HEK293 (cell line): ENCODE data around the gene ZNF681.

Source experiments
- CTCF ChIA-PET: fragments of 350-600 bp; formaldehyde crosslinking; extraction: SDS; loops from one replicate; lab custom pipeline; 2021; ENCODE audit warnings: antibody characterized with exemption; lab: Yijun Ruan, JAX
- POLR2A ChIA-PET: fragments of 300-600 bp; formaldehyde crosslinking; extraction: SDS; loops from one replicate; lab custom pipeline; 2020; ENCODE audit warnings: antibody characterized with exemption, inconsistent platforms; lab: Yijun Ruan, JAX
- H3K27ac ChIP-seq: fragments of 200-500 bp; sonication (Bioruptor generic); 2 replicates; pipeline ENCODE4 v1.5.1; 2014; ENCODE audit warnings: low read depth, low read length, control low read depth, inconsistent platforms; ENCODE audit errors: extremely low read depth
- H3K36me3 ChIP-seq, 2 experiments: fragments of 200-500 bp in 1 of 2; sonication (Bioruptor generic) in 1 of 2; 1 replicate in 1 of 2; 2 replicates in 1 of 2; pipeline ENCODE4 v1.5.1; 2014 to 2017; ENCODE audit warnings: inconsistent platforms in 2 of 2, low read length in 2 of 2; ENCODE audit not compliant: control insufficient read depth in 2 of 2, insufficient read depth in 1 of 2
- H3K4me1 ChIP-seq: fragments of 200-500 bp; sonication (Bioruptor generic); 2 replicates; pipeline ENCODE4 v1.5.1; 2014; ENCODE audit warnings: mild to moderate bottlenecking, low read length, inconsistent platforms; ENCODE audit not compliant: control insufficient read depth, insufficient read depth
- H3K4me3 ChIP-seq: 2 replicates; pipeline ENCODE4 v1.5.1; 2011; ENCODE audit warnings: low read depth, mild to moderate bottlenecking, control low read depth, low read length, moderate library complexity
- H3K9me3 ChIP-seq: fragments of 200-500 bp; sonication (Bioruptor generic); 2 replicates; pipeline ENCODE4 v1.5.1; 2014; ENCODE audit warnings: low read depth, low read length, inconsistent platforms; ENCODE audit not compliant: control insufficient read depth, insufficient read depth
- EGR2 ChIP-seq: fragments of 450-650 bp; formaldehyde crosslinking; IDR thresholded peaks from 2 replicates; pipeline ENCODE4 v1.5.1; 2016; ENCODE audit warnings: low read depth, missing biosample characterization, missing genetic modification characterization
- GLI2 ChIP-seq: fragments of 450-650 bp; formaldehyde crosslinking; IDR thresholded peaks from 2 replicates; pipeline ENCODE4; 2017; ENCODE audit warnings: missing biosample characterization, missing genetic modification characterization, low read depth, borderline replicate concordance
- GLI4 ChIP-seq: fragments of 450-650 bp; formaldehyde crosslinking; IDR thresholded peaks from 2 replicates; pipeline ENCODE4 v1.5.1; 2016; ENCODE audit warnings: missing biosample characterization, missing genetic modification characterization
- KLF7 ChIP-seq: fragments of 450-650 bp; formaldehyde crosslinking; IDR thresholded peaks from 2 replicates; pipeline ENCODE4 v1.5.1; 2016; ENCODE audit warnings: missing biosample characterization, missing genetic modification characterization, borderline replicate concordance
- SP7 ChIP-seq: fragments of 450-650 bp; formaldehyde crosslinking; IDR thresholded peaks from 2 replicates; pipeline ENCODE4 v1.5.1; 2016; ENCODE audit warnings: missing biosample characterization, missing genetic modification characterization
- TRIM28 ChIP-seq: IDR thresholded peaks from 2 replicates; pipeline ENCODE4 v1.6.1; 2011; ENCODE audit warnings: low read length, control low read depth, borderline replicate concordance
- ZBTB21 ChIP-seq: fragments of 450-650 bp; formaldehyde crosslinking; IDR thresholded peaks from 2 replicates; pipeline ENCODE4 v1.5.1; 2017; ENCODE audit warnings: missing biosample characterization, missing genetic modification characterization
- ZFHX2 ChIP-seq: fragments of 450-650 bp; formaldehyde crosslinking; conservative IDR thresholded peaks from 2 replicates; pipeline ENCODE4 v1.5.1; 2016; ENCODE audit warnings: missing biosample characterization, missing genetic modification characterization
- ZFP3 ChIP-seq: fragments of 450-650 bp; formaldehyde crosslinking; IDR thresholded peaks from 2 replicates; pipeline ENCODE4 v1.5.1; 2016; ENCODE audit warnings: low read depth, missing biosample characterization, missing genetic modification characterization
- ZNF114 ChIP-seq: fragments of 450-650 bp; formaldehyde crosslinking; IDR thresholded peaks from 2 replicates; pipeline ENCODE4 v1.5.0; 2017; ENCODE audit warnings: missing biosample characterization, missing genetic modification characterization
- ZNF132 ChIP-seq: fragments of 450-650 bp; formaldehyde crosslinking; IDR thresholded peaks from 2 replicates; pipeline ENCODE4 v1.5.1; 2017; ENCODE audit warnings: missing biosample characterization, missing genetic modification characterization, borderline replicate concordance
- ZNF223 ChIP-seq: fragments of 450-650 bp; formaldehyde crosslinking; IDR thresholded peaks from 2 replicates; pipeline ENCODE4 v1.5.1; 2016; ENCODE audit warnings: missing biosample characterization, missing genetic modification characterization
- ZNF266 ChIP-seq: fragments of 450-650 bp; formaldehyde crosslinking; IDR thresholded peaks from 2 replicates; pipeline ENCODE4 v1.5.1; 2016; ENCODE audit warnings: missing biosample characterization, missing genetic modification characterization, low read depth
- ZNF274 ChIP-seq, 2 experiments: fragments of 200-500 bp in 1 of 2; fragments of 450-650 bp in 1 of 2; sonication (Bioruptor generic) in 1 of 2; formaldehyde crosslinking in 1 of 2; IDR thresholded peaks; 2 replicates each; pipeline versions ENCODE4 v1.5.1 to v1.6.1; 2014 to 2016; ENCODE audit warnings: borderline replicate concordance in 1 of 2, inconsistent platforms in 1 of 2, low read length in 1 of 2, missing biosample characterization in 1 of 2, missing genetic modification characterization in 1 of 2
- ZNF362 ChIP-seq: fragments of 450-650 bp; formaldehyde crosslinking; IDR thresholded peaks from 2 replicates; pipeline ENCODE4 v1.5.1; 2016; ENCODE audit warnings: missing biosample characterization, missing genetic modification characterization
- ZNF391 ChIP-seq: fragments of 450-650 bp; formaldehyde crosslinking; IDR thresholded peaks from 2 replicates; pipeline ENCODE4 v1.5.1; 2016; ENCODE audit warnings: low read depth, missing biosample characterization, missing genetic modification characterization, borderline replicate concordance
- ZNF449 ChIP-seq: fragments of 450-650 bp; formaldehyde crosslinking; IDR thresholded peaks from 2 replicates; pipeline ENCODE4 v1.5.1; 2017; ENCODE audit warnings: missing biosample characterization, mild to moderate bottlenecking, missing genetic modification characterization, moderate library complexity
- ZNF529 ChIP-seq: fragments of 450-650 bp; formaldehyde crosslinking; IDR thresholded peaks from 2 replicates; pipeline ENCODE4 v1.5.1; 2017; ENCODE audit warnings: missing genetic modification characterization, missing biosample characterization; ENCODE audit not compliant: insufficient replicate concordance
- ZNF596 ChIP-seq: fragments of 450-650 bp; IDR thresholded peaks from 2 replicates; pipeline ENCODE4 v1.5.0; 2018; ENCODE audit warnings: missing biosample characterization, mild to moderate bottlenecking, missing genetic modification characterization, moderate library complexity
- ZNF610 ChIP-seq: fragments of 450-650 bp; formaldehyde crosslinking; IDR thresholded peaks from 2 replicates; pipeline ENCODE4 v1.5.1; 2016; ENCODE audit warnings: missing biosample characterization, missing genetic modification characterization, borderline replicate concordance
- ZNF664 ChIP-seq: fragments of 450-650 bp; formaldehyde crosslinking; IDR thresholded peaks from 2 replicates; pipeline ENCODE4 v1.5.1; 2016; ENCODE audit warnings: missing biosample characterization, missing genetic modification characterization
- ZNF792 ChIP-seq: fragments of 450-650 bp; formaldehyde crosslinking; IDR thresholded peaks from 2 replicates; pipeline ENCODE4 v1.5.1; 2016; ENCODE audit warnings: missing biosample characterization, missing genetic modification characterization
- ZNF830 ChIP-seq: fragments of 450-650 bp; IDR thresholded peaks from 2 replicates; pipeline ENCODE4 v1.5.0; 2018; ENCODE audit warnings: missing biosample characterization, missing genetic modification characterization, low read depth, mild to moderate bottlenecking, moderate library complexity
- ZNF843 ChIP-seq: fragments of 450-650 bp; formaldehyde crosslinking; IDR thresholded peaks from 2 replicates; pipeline ENCODE4 v1.5.1; 2016; ENCODE audit warnings: missing biosample characterization, missing genetic modification characterization
- TF ChIP-seq, protein P1 (sequence below): fragments of 450-650 bp; formaldehyde crosslinking; IDR thresholded peaks from 2 replicates; pipeline ENCODE4 v1.5.1; 2017; ENCODE audit warnings: missing biosample characterization, missing genetic modification characterization
- TF ChIP-seq, protein P2 (sequence below): fragments of 450-650 bp; formaldehyde crosslinking; IDR thresholded peaks from 2 replicates; pipeline ENCODE4 v1.5.1; 2017; ENCODE audit warnings: missing biosample characterization, missing genetic modification characterization
- TF ChIP-seq, protein P3 (sequence below): fragments of 450-650 bp; formaldehyde crosslinking; IDR thresholded peaks from 2 replicates; pipeline ENCODE4 v1.5.1; 2016; ENCODE audit warnings: missing biosample characterization, missing genetic modification characterization

The ZNF681 gene

DNA sequence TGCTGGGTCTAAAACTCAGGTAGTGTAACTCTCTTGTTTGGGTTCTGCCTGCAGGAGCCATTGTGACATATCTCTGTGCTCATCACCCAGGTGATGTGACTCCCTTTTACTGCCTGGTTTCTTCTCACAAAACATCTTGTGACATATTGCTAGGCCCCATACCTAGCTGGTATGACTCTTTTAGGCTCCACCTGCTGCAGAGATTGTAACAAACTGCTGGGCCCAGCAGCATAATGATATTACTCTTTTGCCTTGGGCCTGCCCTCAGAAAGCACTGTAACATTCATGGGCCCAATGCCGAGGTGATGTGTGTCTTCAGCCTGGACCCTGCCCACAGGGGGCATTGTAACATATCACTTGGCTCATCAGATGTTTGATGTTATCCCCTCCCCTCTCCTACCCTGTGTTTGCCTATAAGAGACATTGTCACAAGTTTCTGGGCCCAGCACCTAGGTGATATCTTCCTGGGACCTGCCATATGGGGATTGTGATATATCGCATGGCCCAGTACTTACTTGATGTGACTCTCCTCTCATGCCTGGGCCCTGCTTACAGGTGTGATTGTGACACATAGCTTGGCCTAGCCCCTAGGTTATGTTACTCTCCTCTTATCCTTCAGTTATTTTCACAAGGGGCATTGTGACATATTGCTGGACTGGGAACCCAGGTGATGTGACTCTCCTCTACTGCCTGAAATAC, 18.0 kb upstream of the ZNF681 start:
- Histone ChIP-seq H3K36me3 (no peaks in the 10 kb centered on the region), H3K4me3 (no peak overlapping the region), H3K27ac (no peak overlapping the region), H3K9me3 (no peaks in the 10 kb centered on the region), H3K4me1 (no peaks in the 10 kb centered on the region)
- CTCF ChIA-PET, result no interaction called here
- POLR2A ChIA-PET, result no interaction called here
- no peak for TF ChIP-seq ZNF266 (tag by site-specific recombination)
- no peak for TF ChIP-seq GLI2
- TF ChIP-seq ZBTB21 (tag by site-specific recombination), result no peak
- no peak for TF ChIP-seq ZNF596 (tag by site-specific recombination)
- TF ChIP-seq EGR2, result no peak
- no peak for TF ChIP-seq ZNF610 (tag by site-specific recombination)
- no peak for TF ChIP-seq GLI4 (tag by site-specific recombination)
- TF ChIP-seq ZNF830 (tag by site-specific recombination), result no peak
- no peak for TF ChIP-seq ZNF843 (tag by site-specific recombination)
- TF ChIP-seq, protein P1, sequence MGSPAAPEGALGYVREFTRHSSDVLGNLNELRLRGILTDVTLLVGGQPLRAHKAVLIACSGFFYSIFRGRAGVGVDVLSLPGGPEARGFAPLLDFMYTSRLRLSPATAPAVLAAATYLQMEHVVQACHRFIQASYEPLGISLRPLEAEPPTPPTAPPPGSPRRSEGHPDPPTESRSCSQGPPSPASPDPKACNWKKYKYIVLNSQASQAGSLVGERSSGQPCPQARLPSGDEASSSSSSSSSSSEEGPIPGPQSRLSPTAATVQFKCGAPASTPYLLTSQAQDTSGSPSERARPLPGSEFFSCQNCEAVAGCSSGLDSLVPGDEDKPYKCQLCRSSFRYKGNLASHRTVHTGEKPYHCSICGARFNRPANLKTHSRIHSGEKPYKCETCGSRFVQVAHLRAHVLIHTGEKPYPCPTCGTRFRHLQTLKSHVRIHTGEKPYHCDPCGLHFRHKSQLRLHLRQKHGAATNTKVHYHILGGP, result no peak
- no peak for TF ChIP-seq ZNF362 (tag by site-specific recombination)
- TF ChIP-seq ZNF391 (tag by site-specific recombination), result no peak
- TF ChIP-seq ZNF664 (tag by site-specific recombination), result no peak
- TF ChIP-seq ZNF449 (tag by site-specific recombination), result no peak
- no peak for TF ChIP-seq ZFHX2 (tag by site-specific recombination)
- TF ChIP-seq ZNF223 (tag by site-specific recombination), result no peak
- no peak for TF ChIP-seq ZNF114
- TF ChIP-seq SP7, result no peak
- no peak for TF ChIP-seq KLF7
- TF ChIP-seq, protein P2, sequence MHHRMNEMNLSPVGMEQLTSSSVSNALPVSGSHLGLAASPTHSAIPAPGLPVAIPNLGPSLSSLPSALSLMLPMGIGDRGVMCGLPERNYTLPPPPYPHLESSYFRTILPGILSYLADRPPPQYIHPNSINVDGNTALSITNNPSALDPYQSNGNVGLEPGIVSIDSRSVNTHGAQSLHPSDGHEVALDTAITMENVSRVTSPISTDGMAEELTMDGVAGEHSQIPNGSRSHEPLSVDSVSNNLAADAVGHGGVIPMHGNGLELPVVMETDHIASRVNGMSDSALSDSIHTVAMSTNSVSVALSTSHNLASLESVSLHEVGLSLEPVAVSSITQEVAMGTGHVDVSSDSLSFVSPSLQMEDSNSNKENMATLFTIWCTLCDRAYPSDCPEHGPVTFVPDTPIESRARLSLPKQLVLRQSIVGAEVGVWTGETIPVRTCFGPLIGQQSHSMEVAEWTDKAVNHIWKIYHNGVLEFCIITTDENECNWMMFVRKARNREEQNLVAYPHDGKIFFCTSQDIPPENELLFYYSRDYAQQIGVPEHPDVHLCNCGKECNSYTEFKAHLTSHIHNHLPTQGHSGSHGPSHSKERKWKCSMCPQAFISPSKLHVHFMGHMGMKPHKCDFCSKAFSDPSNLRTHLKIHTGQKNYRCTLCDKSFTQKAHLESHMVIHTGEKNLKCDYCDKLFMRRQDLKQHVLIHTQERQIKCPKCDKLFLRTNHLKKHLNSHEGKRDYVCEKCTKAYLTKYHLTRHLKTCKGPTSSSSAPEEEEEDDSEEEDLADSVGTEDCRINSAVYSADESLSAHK, result no peak

DNA sequence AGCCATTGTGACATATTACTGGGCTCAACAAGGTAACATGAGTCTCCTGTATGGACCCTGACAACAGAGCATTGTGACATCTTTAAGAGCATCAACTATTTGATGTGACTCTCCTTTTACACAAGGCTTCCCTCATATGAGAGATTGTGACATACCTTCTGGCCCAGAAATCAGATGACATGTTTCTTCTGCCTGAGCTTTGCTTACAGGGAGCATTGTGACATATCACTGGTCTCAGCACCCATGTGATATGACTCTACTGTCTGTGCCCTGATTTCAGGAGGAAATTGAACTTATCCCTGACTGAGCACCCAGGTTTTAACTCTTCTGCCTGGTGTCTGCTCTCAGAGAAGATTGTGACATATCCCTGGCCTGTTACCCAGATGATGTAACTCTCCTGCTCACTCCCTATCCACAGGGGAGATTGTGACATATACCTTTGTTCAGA, 15.9 kb upstream of the ZNF681 start:
- no peaks in the 10 kb centered on the region for H3K9me3 ChIP-seq
- no peaks in the 10 kb centered on the region for H3K36me3 ChIP-seq
- H3K4me1 ChIP-seq, result no peaks in the 10 kb centered on the region
- POLR2A ChIA-PET, result no interaction called here
- H3K4me3 ChIP-seq, result no peak overlapping the region
- CTCF ChIA-PET, result no interaction called here
- H3K27ac ChIP-seq, result no peak overlapping the region
- no peak for TF ChIP-seq ZFP3 (tag by site-specific recombination)
- no peak for TF ChIP-seq ZNF274 (IDR thresholded peaks at IDR 0.05; ENCODE audit: low read length)
- TF ChIP-seq ZNF274 (tag by site-specific recombination; IDR thresholded peaks at IDR 0.05; ENCODE audit: borderline replicate concordance), result no peak
- no peak for TF ChIP-seq ZNF529 (tag by site-specific recombination)
- TF ChIP-seq ZNF792 (tag by site-specific recombination), result no peak
- TF ChIP-seq, protein P3, sequence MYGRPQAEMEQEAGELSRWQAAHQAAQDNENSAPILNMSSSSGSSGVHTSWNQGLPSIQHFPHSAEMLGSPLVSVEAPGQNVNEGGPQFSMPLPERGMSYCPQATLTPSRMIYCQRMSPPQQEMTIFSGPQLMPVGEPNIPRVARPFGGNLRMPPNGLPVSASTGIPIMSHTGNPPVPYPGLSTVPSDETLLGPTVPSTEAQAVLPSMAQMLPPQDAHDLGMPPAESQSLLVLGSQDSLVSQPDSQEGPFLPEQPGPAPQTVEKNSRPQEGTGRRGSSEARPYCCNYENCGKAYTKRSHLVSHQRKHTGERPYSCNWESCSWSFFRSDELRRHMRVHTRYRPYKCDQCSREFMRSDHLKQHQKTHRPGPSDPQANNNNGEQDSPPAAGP (tag by site-specific recombination), result no peak
- no peak for TF ChIP-seq TRIM28
- no peak for TF ChIP-seq ZNF132 (tag by site-specific recombination)
